Panc1 (cell line): ENCODE results near the gene COL4A2. TPM values are rescaled to one million over a fixed set of nuclear protein-coding genes. Genes with fewer than 3 reads are reported as not detected.

Experiments used
- ATAC-seq: fragments of 200-7000 bp; cut with Tn5 transposase; 2 replicates; pipeline ENCODE4 v1.9.1; 2020; ENCODE audit warnings: mild to moderate bottlenecking, moderate library complexity
- Bru-seq: library from RNA; stranded (reverse); fragments of 400-500 nt; gene quantifications from one replicate; lab custom pipeline; 2021; lab: Mats Ljungman, UMichigan
- BruChase-seq, 2 experiments: library from RNA; stranded (reverse); fragments of 400-500 nt; gene quantifications; one replicate each; lab custom pipeline; 2021; lab: Mats Ljungman, UMichigan
- BruUV-seq: library from RNA; stranded (reverse); fragments of 400-500 nt; replicated peaks from 2 replicates; lab custom pipeline; 2021; lab: Mats Ljungman, UMichigan
- CTCF ChIA-PET: fragments of 300-600 bp; sonication (Branson Sonifier 250); formaldehyde crosslinking; loops from one replicate; lab custom pipeline; 2022; ENCODE audit warnings: antibody characterized with exemption; lab: Charles Lee
- POLR2A ChIA-PET: fragments of 300-600 bp; sonication (Branson Sonifier 250); formaldehyde crosslinking; loops from one replicate; lab custom pipeline; 2022; ENCODE audit warnings: antibody characterized with exemption; lab: Charles Lee
- DNase-seq: peaks from one replicate; pipeline ENCODE4 v3.0.0-alpha.2; 2010; ENCODE audit warnings: low read depth, low spot score
- H3K27ac ChIP-seq: 2 replicates; pipeline ENCODE4 v1.5.1; 2011; ENCODE audit warnings: mild to moderate bottlenecking, low read length, inconsistent platforms
- H3K27me3 ChIP-seq: fragments of 200-500 bp; sonication (Bioruptor generic); 2 replicates; pipeline ENCODE4 v1.6.0; 2014; ENCODE audit warnings: low read length, inconsistent platforms; ENCODE audit not compliant: control insufficient read depth, insufficient read depth
- H3K36me3 ChIP-seq: fragments of 200-500 bp; sonication (Bioruptor generic); 2 replicates; pipeline ENCODE4 v1.5.1; 2014; ENCODE audit warnings: inconsistent platforms, mild to moderate bottlenecking, low read length, moderate library complexity; ENCODE audit not compliant: control insufficient read depth, insufficient read depth
- H3K4me1 ChIP-seq: 2 replicates; pipeline ENCODE4 v1.5.1; 2011; ENCODE audit warnings: inconsistent platforms, mild to moderate bottlenecking, low read length, moderate library complexity; ENCODE audit not compliant: control insufficient read depth, insufficient read depth
- H3K4me3 ChIP-seq, 2 experiments: 2 replicates each; pipeline ENCODE4 v1.5.1; 2011 to 2012; ENCODE audit warnings: low read depth in 2 of 2, low read length in 2 of 2, mild to moderate bottlenecking in 2 of 2, inconsistent platforms in 1 of 2, moderate library complexity in 1 of 2
- H3K9me3 ChIP-seq: fragments of 200-500 bp; sonication (Bioruptor generic); 2 replicates; pipeline ENCODE4 v1.5.1; 2014; ENCODE audit warnings: low read depth, mild to moderate bottlenecking, inconsistent platforms, low read length, moderate library complexity; ENCODE audit not compliant: control insufficient read depth, insufficient read depth
- POLR2AphosphoS5 ChIP-seq: IDR thresholded peaks from 2 replicates; pipeline ENCODE4 v1.6.1; 2012; ENCODE audit warnings: mild to moderate bottlenecking, low read depth, low read length, moderate library complexity
- SIN3A ChIP-seq: IDR thresholded peaks from 2 replicates; pipeline ENCODE4 v1.6.1; 2012; ENCODE audit warnings: low read depth, mild to moderate bottlenecking, low read length, moderate library complexity, borderline replicate concordance; ENCODE audit not compliant: insufficient read depth
- TCF7L2 ChIP-seq: IDR thresholded peaks from 2 replicates; pipeline ENCODE4 v1.6.1; 2011; ENCODE audit warnings: mild to moderate bottlenecking, low read depth, low read length, inconsistent platforms
- in situ Hi-C: cut with HindIII; loops from 2 replicates; pipeline ENCODE4 v1.10.0; 2016; ENCODE audit warnings: low sequenced_read_pairs, low pct_unique_long_range_greater_than_20kb
- intact Hi-C: fragments of 100-400 bp; cut with micrococcal nuclease; formaldehyde crosslinking; loops from one replicate; pipeline ENCODE4 v1.10.0; 2022; ENCODE audit not compliant: unreplicated experiment
- long read RNA-seq: library from polyadenylated mRNA; unstranded; transcript quantifications from one replicate; pipeline ENCODE4 v2.0.0, GENCODE V29; 2021; ENCODE audit not compliant: unreplicated experiment
- polyA plus RNA-seq: library from polyadenylated mRNA; unstranded; fragments of >200 nt; gene quantifications from one replicate; pipeline ENCODE4 v1.2.1, GENCODE V29; 2012; ENCODE audit warnings: missing spikeins; ENCODE audit not compliant: insufficient read length
- total RNA-seq: library from RNA; stranded (reverse); gene quantifications from one replicate; pipeline ENCODE4 v1.2.1, GENCODE V29; 2021; ENCODE audit not compliant: unreplicated experiment
- TF ChIP-seq, protein P1 (sequence below): fragments of 450-650 bp; IDR thresholded peaks from 2 replicates; pipeline ENCODE4 v1.5.1; 2017; ENCODE audit warnings: mild to moderate bottlenecking
- TF ChIP-seq, protein P2 (sequence below), 2 experiments: IDR thresholded peaks; 2 replicates each; pipeline ENCODE4 v1.6.1; 2011 to 2012; ENCODE audit warnings: low read depth in 2 of 2, control low read depth in 1 of 2, low read length in 1 of 2, mild to moderate bottlenecking in 1 of 2, moderate library complexity in 1 of 2; ENCODE audit not compliant: insufficient read depth in 1 of 2

COL4A2 gene
- 3.0 TPM for total RNA-seq
- polyA plus RNA-seq: 2.7 TPM
- Bru-seq, nascent RNA: percentile 19 among the genes with signal in this experiment
- BruChase-seq, experiment 1, labeled RNA remaining after a 2-hour chase: percentile 13 among the genes with signal in this experiment
- BruChase-seq, experiment 2, labeled RNA remaining after a 6-hour chase: percentile 15 among the genes with signal in this experiment
- long read RNA-seq, full-length matches to known transcripts: 2 of 8 reads
- long read RNA-seq, partial matches to known transcripts: 6 of 8 reads
- long read RNA-seq, other reads (novel, unspliced or antisense): 0 of 8 reads

DNA sequence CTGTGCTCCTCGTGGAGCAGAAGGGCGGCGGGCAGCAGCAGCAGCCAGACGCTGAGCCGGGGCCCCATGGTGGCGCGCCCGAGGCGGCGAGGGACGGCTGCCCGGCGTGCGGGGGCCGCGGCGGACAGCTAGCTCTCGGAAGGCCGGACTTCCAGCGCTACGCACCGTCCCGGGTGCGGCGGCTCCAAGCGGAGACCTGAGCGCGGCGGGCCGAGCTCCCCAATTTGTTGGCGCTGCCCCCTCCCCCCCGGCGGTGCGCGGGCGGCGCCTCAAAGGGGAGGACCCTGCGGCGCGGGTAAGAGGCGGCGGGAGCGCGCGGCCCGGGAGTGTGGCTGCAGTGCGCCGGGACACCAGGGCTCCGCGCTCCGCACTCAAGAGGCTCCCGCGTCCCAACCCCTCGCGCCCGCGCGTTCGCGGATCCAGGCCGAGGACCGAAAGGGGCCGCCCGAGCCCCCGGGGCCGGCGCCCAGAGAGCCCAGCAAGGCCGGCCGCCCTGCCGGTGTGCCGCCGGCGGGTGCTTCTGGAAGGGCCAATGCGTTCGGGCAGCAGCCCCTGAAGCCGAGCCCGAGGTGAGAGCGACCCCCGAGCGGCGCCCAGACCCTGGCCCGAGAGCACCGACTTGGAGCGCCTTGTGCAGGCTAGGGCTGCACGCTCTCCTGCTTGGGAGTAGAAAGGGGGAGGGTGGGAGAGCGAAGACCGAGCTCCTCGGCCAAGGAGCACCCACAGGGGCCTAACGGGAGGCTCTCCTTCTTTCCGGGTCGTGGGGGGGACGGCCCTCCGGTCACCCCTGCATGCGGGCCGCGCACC, at the start of gene COL4A2, which contains the start of gene COL4A1:
TSS of gene COL4A2 (plus strand) at position 325 of the 807 bp plus-strand sequence. CDS start 620 bp downstream, outside the sequence.
TSS of gene COL4A1 (minus strand) at position 198 of the 807 bp plus-strand sequence. CDS start at position 68, 130 bp downstream.
- in situ Hi-C loops: no loop called here
- no peaks in the 10 kb centered on the region for H3K9me3 ChIP-seq
- CTCF ChIA-PET: no interaction called here
- no peak within 1 kb of the TSS for H3K27ac ChIP-seq
- H3K4me1 ChIP-seq: no peaks in the 10 kb centered on the region
- POLR2A ChIA-PET: interaction anchor here (0.6 kb wide), 1 partner anchor 12 kb away, joined by 10 read pairs; no protein-coding TSS in a partner anchor
- intact Hi-C loops: no loop called here
- H3K4me3 ChIP-seq: peak within 1 kb of the TSS; percentile 37 to 42
- DNase-seq (no peak), ATAC-seq (peak; percentile 64)
- H3K27me3 ChIP-seq: peaks cover 9% of the 10 kb centered on the region
- no peak for TF ChIP-seq POLR2AphosphoS5
- TF ChIP-seq TCF7L2: peak; percentile 53; the same call in 1 of the 2 replicates
- no peak for TF ChIP-seq SIN3A
- TF ChIP-seq, protein P1, sequence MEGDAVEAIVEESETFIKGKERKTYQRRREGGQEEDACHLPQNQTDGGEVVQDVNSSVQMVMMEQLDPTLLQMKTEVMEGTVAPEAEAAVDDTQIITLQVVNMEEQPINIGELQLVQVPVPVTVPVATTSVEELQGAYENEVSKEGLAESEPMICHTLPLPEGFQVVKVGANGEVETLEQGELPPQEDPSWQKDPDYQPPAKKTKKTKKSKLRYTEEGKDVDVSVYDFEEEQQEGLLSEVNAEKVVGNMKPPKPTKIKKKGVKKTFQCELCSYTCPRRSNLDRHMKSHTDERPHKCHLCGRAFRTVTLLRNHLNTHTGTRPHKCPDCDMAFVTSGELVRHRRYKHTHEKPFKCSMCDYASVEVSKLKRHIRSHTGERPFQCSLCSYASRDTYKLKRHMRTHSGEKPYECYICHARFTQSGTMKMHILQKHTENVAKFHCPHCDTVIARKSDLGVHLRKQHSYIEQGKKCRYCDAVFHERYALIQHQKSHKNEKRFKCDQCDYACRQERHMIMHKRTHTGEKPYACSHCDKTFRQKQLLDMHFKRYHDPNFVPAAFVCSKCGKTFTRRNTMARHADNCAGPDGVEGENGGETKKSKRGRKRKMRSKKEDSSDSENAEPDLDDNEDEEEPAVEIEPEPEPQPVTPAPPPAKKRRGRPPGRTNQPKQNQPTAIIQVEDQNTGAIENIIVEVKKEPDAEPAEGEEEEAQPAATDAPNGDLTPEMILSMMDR: no peak
- TF ChIP-seq, protein P2, sequence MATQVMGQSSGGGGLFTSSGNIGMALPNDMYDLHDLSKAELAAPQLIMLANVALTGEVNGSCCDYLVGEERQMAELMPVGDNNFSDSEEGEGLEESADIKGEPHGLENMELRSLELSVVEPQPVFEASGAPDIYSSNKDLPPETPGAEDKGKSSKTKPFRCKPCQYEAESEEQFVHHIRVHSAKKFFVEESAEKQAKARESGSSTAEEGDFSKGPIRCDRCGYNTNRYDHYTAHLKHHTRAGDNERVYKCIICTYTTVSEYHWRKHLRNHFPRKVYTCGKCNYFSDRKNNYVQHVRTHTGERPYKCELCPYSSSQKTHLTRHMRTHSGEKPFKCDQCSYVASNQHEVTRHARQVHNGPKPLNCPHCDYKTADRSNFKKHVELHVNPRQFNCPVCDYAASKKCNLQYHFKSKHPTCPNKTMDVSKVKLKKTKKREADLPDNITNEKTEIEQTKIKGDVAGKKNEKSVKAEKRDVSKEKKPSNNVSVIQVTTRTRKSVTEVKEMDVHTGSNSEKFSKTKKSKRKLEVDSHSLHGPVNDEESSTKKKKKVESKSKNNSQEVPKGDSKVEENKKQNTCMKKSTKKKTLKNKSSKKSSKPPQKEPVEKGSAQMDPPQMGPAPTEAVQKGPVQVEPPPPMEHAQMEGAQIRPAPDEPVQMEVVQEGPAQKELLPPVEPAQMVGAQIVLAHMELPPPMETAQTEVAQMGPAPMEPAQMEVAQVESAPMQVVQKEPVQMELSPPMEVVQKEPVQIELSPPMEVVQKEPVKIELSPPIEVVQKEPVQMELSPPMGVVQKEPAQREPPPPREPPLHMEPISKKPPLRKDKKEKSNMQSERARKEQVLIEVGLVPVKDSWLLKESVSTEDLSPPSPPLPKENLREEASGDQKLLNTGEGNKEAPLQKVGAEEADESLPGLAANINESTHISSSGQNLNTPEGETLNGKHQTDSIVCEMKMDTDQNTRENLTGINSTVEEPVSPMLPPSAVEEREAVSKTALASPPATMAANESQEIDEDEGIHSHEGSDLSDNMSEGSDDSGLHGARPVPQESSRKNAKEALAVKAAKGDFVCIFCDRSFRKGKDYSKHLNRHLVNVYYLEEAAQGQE (IDR thresholded peaks at IDR 0.05; ENCODE audit: insufficient read depth in 1 of 2, low read depth in 2 of 2, low read length in 1 of 2): no peak
- no TSS peak for BruUV-seq
- no peaks in the 10 kb centered on the region for H3K36me3 ChIP-seq

DNA sequence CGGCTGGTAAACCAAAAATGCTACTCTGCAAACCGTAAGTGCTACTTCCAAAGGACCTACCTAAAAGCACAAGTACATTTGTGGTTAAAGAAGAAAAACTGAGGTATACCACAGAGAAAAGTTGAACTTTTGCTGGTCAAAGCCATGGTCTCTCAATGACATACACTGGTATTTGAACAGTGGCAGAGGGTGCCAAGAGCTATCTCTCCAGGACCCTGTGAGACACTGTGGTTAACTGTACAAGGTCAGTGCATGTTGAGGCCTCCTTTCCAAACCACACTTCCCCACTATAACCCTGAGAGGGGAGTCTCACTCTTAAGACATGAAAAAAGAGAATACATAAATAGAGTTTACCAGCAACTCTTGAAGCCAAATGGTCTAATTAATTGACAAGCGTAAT, 49.7 kb upstream of the COL4A2 start:
- POLR2A ChIA-PET: no interaction called here
- no peak overlapping the region for H3K27ac ChIP-seq
- H3K36me3 ChIP-seq: no peaks in the 10 kb centered on the region
- in situ Hi-C loops (no loop called here), intact Hi-C loops (no loop called here)
- no peak overlapping the region for H3K4me3 ChIP-seq
- no peak for DNase-seq
- H3K9me3 ChIP-seq: no peaks in the 10 kb centered on the region
- CTCF ChIA-PET: no interaction called here
- no peaks in the 10 kb centered on the region for H3K4me1 ChIP-seq
- no TSS peak for BruUV-seq
- no peaks in the 10 kb centered on the region for H3K27me3 ChIP-seq
- TF ChIP-seq POLR2AphosphoS5 (no peak), SIN3A (no peak), TCF7L2 (no peak)
- TF ChIP-seq, protein P1: no peak
- TF ChIP-seq, protein P2 (IDR thresholded peaks at IDR 0.05; ENCODE audit: insufficient read depth in 1 of 2, low read depth in 2 of 2, low read length in 1 of 2): no peak
- ATAC-seq: no peak
